ENCODE results near the gene C22orf15. TPM values are rescaled to one million over a fixed set of nuclear protein-coding genes. Genes with fewer than 3 reads are reported as not detected.

Gene C22orf15
- polyA plus RNA-seq, 1 experiment, result 4.0 TPM

GRCh38 chr22:23773483-23774113 is 10.8 kb downstream of the C22orf15 start:
- Histone ChIP-seq H3K4me3 (ENCODE audit: low read depth, low read length) (peak overlapping the region; percentile 52), H3K36me3 (ENCODE audit: control insufficient read depth, insufficient read depth, low read length) (no peaks in the 10 kb centered on the region), H3K27me3 (ENCODE audit: control insufficient read depth, insufficient read depth, low read length) (no peaks in the 10 kb centered on the region)
- TF ChIP-seq CTCF (IDR thresholded peaks at IDR 0.05; ENCODE audit: insufficient read depth, low read depth, low read length), result no peak
- POLR2A ChIA-PET, result no interaction called here
- CTCF ChIA-PET, result interaction anchor here (1.6 to 14.8 kb wide), 3 partner anchors 12 to 120 kb away, joined by 6 to 272 read pairs (median 7); partner anchors contain the start of gene SMARCB1
- DNase-seq (ENCODE audit: low read depth), result no peak

- H3K4me3 ChIP-seq (ENCODE audit: low read depth, low read length), result peak overlapping the region; percentile 52
- H3K27me3 ChIP-seq (ENCODE audit: control insufficient read depth, insufficient read depth, low read length), result no peaks in the 10 kb centered on the region
- no peaks in the 10 kb centered on the region for H3K36me3 ChIP-seq (ENCODE audit: control insufficient read depth, insufficient read depth, low read length)
- TF ChIP-seq CTCF (IDR thresholded peaks at IDR 0.05; ENCODE audit: insufficient read depth, low read depth, low read length), result no peak
- CTCF ChIA-PET, result interaction anchor here (1.1 to 14.8 kb wide), 6 partner anchors 9 to 119 kb away, joined by 4 to 272 read pairs (median 5); partner anchors contain the start of gene SMARCB1
- no peak for DNase-seq (ENCODE audit: low read depth)
- POLR2A ChIA-PET, result interaction anchor here (0.5 to 0.6 kb wide), 2 partner anchors 9 to 11 kb away, joined by 3 to 4 read pairs; no protein-coding TSS in a partner anchor
Measured at GRCh38 chr22:23774114-23774921, 11.5 kb downstream of the C22orf15 start.

DNA sequence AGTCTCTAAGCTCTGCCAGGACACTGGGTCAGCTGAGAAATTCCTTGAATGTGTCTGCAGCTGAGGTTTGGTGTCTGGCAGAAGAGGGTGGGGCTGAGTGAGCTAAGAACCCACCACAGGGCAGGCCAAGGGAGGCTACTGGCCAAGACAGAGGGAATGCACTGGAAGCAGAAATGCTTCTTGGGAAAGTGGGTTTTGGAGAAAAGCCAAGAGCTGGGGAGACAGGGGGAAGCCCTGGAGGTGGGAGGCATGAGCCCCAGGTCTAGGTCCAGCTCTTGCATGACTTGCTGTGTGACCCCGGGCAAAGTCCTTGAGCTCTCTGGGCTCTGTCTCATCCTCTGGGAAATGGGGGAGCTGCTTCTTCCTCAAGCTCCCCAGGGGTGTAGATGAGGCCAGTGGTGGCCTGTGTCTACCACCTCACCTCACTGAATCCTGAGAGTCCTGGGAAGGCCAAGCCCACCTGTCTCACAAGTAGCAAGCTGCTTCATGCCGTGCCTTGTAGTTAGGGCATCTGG is 12.2 kb downstream of the C22orf15 start:
- CTCF ChIA-PET, result interaction anchor here (1.1 to 14.8 kb wide), 6 partner anchors 9 to 119 kb away, joined by 4 to 272 read pairs (median 5); partner anchors contain the start of gene SMARCB1
- POLR2A ChIA-PET, result interaction anchor here (0.5 to 0.6 kb wide), 2 partner anchors 10 to 11 kb away, joined by 3 to 4 read pairs; no protein-coding TSS in a partner anchor
- TF ChIP-seq CTCF (IDR thresholded peaks at IDR 0.05; ENCODE audit: insufficient read depth, low read depth, low read length), result no peak
- no peaks in the 10 kb centered on the region for H3K27me3 ChIP-seq (ENCODE audit: control insufficient read depth, insufficient read depth, low read length)
- H3K36me3 ChIP-seq (ENCODE audit: control insufficient read depth, insufficient read depth, low read length), result no peaks in the 10 kb centered on the region
- no peak for DNase-seq (ENCODE audit: low read depth)
- H3K4me3 ChIP-seq (ENCODE audit: low read depth, low read length), result no peak overlapping the region

DNA sequence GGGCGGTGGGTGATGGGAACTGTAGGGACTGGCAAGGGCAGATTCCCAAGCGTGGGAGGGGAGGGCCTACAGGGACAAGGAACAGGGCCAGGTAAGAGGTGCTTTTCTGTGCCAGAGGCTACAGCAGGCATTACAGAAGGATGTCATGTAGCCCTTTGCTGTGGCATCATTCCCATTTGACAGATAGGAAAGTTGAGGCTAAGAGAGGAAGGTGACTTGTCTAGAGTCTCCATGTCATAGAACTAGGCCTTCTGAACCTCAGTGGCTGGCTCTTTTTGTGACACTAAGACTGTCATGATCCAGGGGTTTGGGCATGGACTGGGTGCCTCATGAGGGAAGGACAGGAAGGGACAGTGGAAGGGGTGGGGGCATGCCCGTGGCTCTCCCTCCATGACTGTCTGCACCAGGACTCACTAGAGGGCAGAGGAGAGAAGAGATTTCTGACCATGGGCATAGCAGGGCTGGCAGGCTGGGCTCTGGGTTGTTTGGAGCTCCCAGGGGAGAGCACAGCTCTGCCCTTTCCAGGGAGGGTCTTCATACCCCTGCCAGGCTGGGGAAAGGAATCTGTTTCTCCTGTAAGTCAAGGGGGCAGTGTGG is 13.1 kb downstream of the C22orf15 start:
- CTCF ChIA-PET, result interaction anchor here (1.1 to 14.8 kb wide), 3 partner anchors 11 to 118 kb away, joined by 4 to 272 read pairs (median 6); no protein-coding TSS in a partner anchor

More for the DNA sequence above, 13.1 kb downstream of the C22orf15 start:
- Histone ChIP-seq H3K4me3 (ENCODE audit: low read depth, low read length) (no peak overlapping the region), H3K36me3 (ENCODE audit: control insufficient read depth, insufficient read depth, low read length) (no peaks in the 10 kb centered on the region), H3K27me3 (ENCODE audit: control insufficient read depth, insufficient read depth, low read length) (no peaks in the 10 kb centered on the region)
- no peak for DNase-seq (ENCODE audit: low read depth)
- no peak for TF ChIP-seq CTCF (IDR thresholded peaks at IDR 0.05; ENCODE audit: insufficient read depth, low read depth, low read length)
- POLR2A ChIA-PET, result interaction anchor here (0.7 kb wide), 1 partner anchor 59 kb away, joined by 5 read pairs; no protein-coding TSS in a partner anchor

Measured in BJ (cell line).